Tibial nerve (tissue), 4 donors: ENCODE data around the gene MYCBP.

Experiments
- CTCF ChIP-seq, 5 experiments: fragments of 200-600 bp in 3 of 5; fragments of 450-650 bp in 2 of 5; sonication (generic) in 3 of 5; IDR thresholded peaks; one replicate each; pipeline ENCODE4 v1.5.1; 2016 to 2019; ENCODE audit warnings: antibody characterized with exemption in 5 of 5, mild to moderate bottlenecking in 3 of 5, moderate library complexity in 2 of 5
- EP300 ChIP-seq, 2 donors: sonication (generic); formaldehyde crosslinking; IDR thresholded peaks; one replicate each; pipeline ENCODE4 v1.6.1; 2017; ENCODE audit warnings: antibody characterized with exemption in 2 of 2, mild to moderate bottlenecking in 1 of 2
- POLR2A ChIP-seq, 2 donors: fragments of 450-650 bp; IDR thresholded peaks; one replicate each; pipeline ENCODE4 v1.6.1; 2017; ENCODE audit warnings: antibody characterized with exemption in 2 of 2, mild to moderate bottlenecking in 2 of 2, moderate library complexity in 2 of 2

GRCh38 chr1:38859561-38860453, 13.3 kb downstream of the MYCBP start, which contains the start of gene RRAGC:
- TF ChIP-seq CTCF (IDR thresholded peaks at IDR 0.05) (peak in 2 of 5 experiments; percentile 23 to 42), POLR2A (IDR thresholded peaks at IDR 0.05) (peak; percentile 50 to 84), EP300 (IDR thresholded peaks at IDR 0.05) (peak; percentile 83 to 95)
